ENCODE measurements around the gene COG5. TPM values are rescaled to one million over a fixed set of nuclear protein-coding genes. Genes with fewer than 3 reads are reported as not detected.

The COG5 gene
- total and polyA plus RNA-seq, 2 of the 8 experiments (the other 6 are each of a cell fraction or from before 2014, with no cell fraction given), result 10.5 to 28.1 TPM

DNA sequence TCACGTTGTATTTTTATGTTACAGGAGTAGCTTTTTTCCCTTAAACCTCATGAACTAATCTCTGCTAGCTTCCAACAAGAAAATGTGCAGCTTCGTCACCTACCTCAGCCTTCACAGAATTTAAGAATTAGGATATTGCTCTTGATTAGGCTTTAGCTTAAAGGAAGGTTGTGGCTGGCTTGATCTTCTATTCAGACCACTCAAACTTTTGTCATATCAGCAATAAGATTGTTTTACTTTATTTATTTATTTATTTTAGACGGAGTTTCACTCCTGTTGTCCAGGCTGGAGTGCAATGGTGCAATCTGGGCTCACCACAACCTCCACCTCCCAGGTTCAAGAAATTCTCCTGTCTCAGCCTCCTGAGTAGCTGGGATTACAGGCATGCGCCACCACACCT is 219.4 kb downstream of the COG5 start (continued):
- TF ChIP-seq CTBP2 (IDR thresholded peaks at IDR 0.05; ENCODE audit: borderline replicate concordance, insufficient read depth, insufficient read length, low read length), result no peak
